IMR-90 (cell line): ENCODE results near the gene KIF5C. TPM values are rescaled to one million over a fixed set of nuclear protein-coding genes. Genes with fewer than 3 reads are reported as not detected.

Experiments used
- ATAC-seq: fragments of 200-7000 bp; cut with Tn5 transposase; 2 replicates; pipeline ENCODE4 v1.9.1; 2020; ENCODE audit warnings: low read depth, mild to moderate bottlenecking, moderate library complexity
- BruUV-seq: library from RNA; stranded (reverse); fragments of 400-500 nt; replicated peaks from 2 replicates; lab custom pipeline; 2021; lab: Mats Ljungman, UMichigan
- CTCF ChIA-PET: fragments of 300-600 bp; formaldehyde crosslinking; extraction: SDS; loops from one replicate; lab custom pipeline; 2021; ENCODE audit warnings: antibody characterized with exemption; lab: Yijun Ruan, JAX
- POLR2A ChIA-PET: fragments of 300-600 bp; sonication (Branson Sonifier 250); formaldehyde crosslinking; loops from one replicate; lab custom pipeline; 2022; ENCODE audit warnings: antibody characterized with exemption; ENCODE audit not compliant: unreplicated experiment; lab: Charles Lee
- DNase-seq: peaks from one replicate; pipeline ENCODE4 v3.0.0; 2013
- H2AFZ ChIP-seq: replicated peaks from 2 replicates; pipeline ENCODE3; 2013; ENCODE audit warnings: low read length, mild to moderate bottlenecking; ENCODE audit not compliant: poor library complexity
- H2AK5ac ChIP-seq: 2 replicates; pipeline ENCODE4 v1.6.1; 2013; ENCODE audit warnings: low read depth, low read length, inconsistent platforms
- H2AK9ac ChIP-seq: replicated peaks from 2 replicates; pipeline ENCODE3; 2013; ENCODE audit warnings: mild to moderate bottlenecking, low read depth, low read length, moderate library complexity; ENCODE audit not compliant: poor library complexity
- H2BK120ac ChIP-seq: 2 replicates; pipeline ENCODE4 v1.6.1; 2013; ENCODE audit warnings: low read depth, low read length, inconsistent platforms
- H2BK15ac ChIP-seq: 3 replicates; pipeline ENCODE4 v1.6.1; 2013; ENCODE audit warnings: low read depth, low read length, inconsistent platforms
- H2BK20ac ChIP-seq: 2 replicates; pipeline ENCODE4 v1.6.1; 2013; ENCODE audit warnings: low read depth, mild to moderate bottlenecking, inconsistent platforms, low read length, moderate library complexity
- H2BK5ac ChIP-seq: 2 replicates; pipeline ENCODE4 v1.6.1; 2013; ENCODE audit warnings: mild to moderate bottlenecking, low read depth, low read length, inconsistent platforms; ENCODE audit not compliant: poor library complexity, severe bottlenecking
- H3K14ac ChIP-seq: replicated peaks from 2 replicates; pipeline ENCODE4 v1.6.1; 2013; ENCODE audit warnings: low read depth, low read length, inconsistent platforms
- H3K18ac ChIP-seq: 2 replicates; pipeline ENCODE4 v1.6.1; 2013; ENCODE audit warnings: low read depth, low read length, control low read depth
- H3K23ac ChIP-seq: 2 replicates; pipeline ENCODE4 v1.6.1; 2013; ENCODE audit warnings: low read depth, low read length, inconsistent platforms
- H3K27ac ChIP-seq: 2 replicates; pipeline ENCODE4 v1.5.1; 2013; ENCODE audit warnings: mild to moderate bottlenecking, control low read depth, low read length; ENCODE audit not compliant: insufficient read depth
- H3K27me3 ChIP-seq: 2 replicates; pipeline ENCODE4 v1.6.1; 2013; ENCODE audit warnings: low read length; ENCODE audit not compliant: control insufficient read depth, insufficient read depth
- H3K36me3 ChIP-seq: 2 replicates; pipeline ENCODE4 v1.6.1; 2013; ENCODE audit warnings: low read length, mixed read lengths; ENCODE audit not compliant: control insufficient read depth, insufficient read depth
- H3K4ac ChIP-seq: 2 replicates; pipeline ENCODE4 v1.6.1; 2013; ENCODE audit warnings: low read depth, low read length, inconsistent platforms
- H3K4me1 ChIP-seq: 2 replicates; pipeline ENCODE4 v1.6.1; 2013; ENCODE audit warnings: low read length, mixed read lengths; ENCODE audit not compliant: control insufficient read depth, insufficient read depth
- H3K4me2 ChIP-seq: 2 replicates; pipeline ENCODE4 v1.6.1; 2013; ENCODE audit warnings: low read depth, mild to moderate bottlenecking, control low read depth, low read length, moderate library complexity
- H3K4me3 ChIP-seq: 2 replicates; pipeline ENCODE4 v1.5.1; 2013; ENCODE audit warnings: low read depth, mild to moderate bottlenecking, control low read depth, low read length, moderate library complexity; ENCODE audit not compliant: insufficient read depth
- H3K56ac ChIP-seq: 2 replicates; pipeline ENCODE4 v1.6.1; 2013; ENCODE audit warnings: low read length, inconsistent platforms; ENCODE audit not compliant: insufficient read depth; ENCODE audit errors: extremely low read depth
- H3K79me1 ChIP-seq, 2 experiments: 2 replicates each; pipeline ENCODE4 v1.6.1; 2013; ENCODE audit warnings: low read length in 2 of 2, inconsistent platforms in 1 of 2, low read depth in 1 of 2
- H3K9ac ChIP-seq: 2 replicates; pipeline ENCODE4 v1.6.1; 2013; ENCODE audit warnings: low read depth, low read length, control low read depth
- H3K9me1 ChIP-seq: 2 replicates; pipeline ENCODE4 v1.6.1; 2013; ENCODE audit warnings: low read length, inconsistent platforms; ENCODE audit not compliant: insufficient read depth
- H3K9me3 ChIP-seq: 2 replicates; pipeline ENCODE4 v1.6.1; 2013; ENCODE audit warnings: low read length; ENCODE audit not compliant: control insufficient read depth, insufficient read depth
- H4K20me1 ChIP-seq: 2 replicates; pipeline ENCODE4 v1.6.1; 2013; ENCODE audit warnings: low read length, inconsistent platforms; ENCODE audit not compliant: insufficient read depth
- H4K5ac ChIP-seq: 2 replicates; pipeline ENCODE4 v1.6.1; 2013; ENCODE audit warnings: mild to moderate bottlenecking, low read depth, low read length, control low read depth
- H4K8ac ChIP-seq, 2 experiments: 2 replicates each; pipeline ENCODE4 v1.6.1; 2013; ENCODE audit warnings: low read depth in 2 of 2, low read length in 2 of 2, control low read depth in 1 of 2, inconsistent platforms in 1 of 2
- H4K91ac ChIP-seq: 2 replicates; pipeline ENCODE4 v1.6.1; 2013; ENCODE audit warnings: low read depth, low read length, inconsistent platforms; ENCODE audit not compliant: insufficient read depth
- BHLHE40 ChIP-seq: fragments of 150-350 bp; IDR thresholded peaks from 2 replicates; pipeline ENCODE4 v1.6.1; 2016; ENCODE audit warnings: mild to moderate bottlenecking, low read depth, low read length
- CEBPB ChIP-seq: IDR thresholded peaks from 2 replicates; pipeline ENCODE4 v1.6.1; 2012; ENCODE audit warnings: low read depth, low read length, improper control_type of control experiment
- CHD1 ChIP-seq: IDR thresholded peaks from 2 replicates; pipeline ENCODE4 v1.6.1; 2012; ENCODE audit warnings: low read depth, low read length, improper control_type of control experiment
- CTCF ChIP-seq: conservative IDR thresholded peaks from 2 replicates; pipeline ENCODE4 v1.5.1; 2012; ENCODE audit warnings: mild to moderate bottlenecking, low read depth, low read length, improper control_type of control experiment
- MAFK ChIP-seq: IDR thresholded peaks from 2 replicates; pipeline ENCODE4 v1.6.1; 2012; ENCODE audit warnings: low read depth, low read length, improper control_type of control experiment
- MAZ ChIP-seq: IDR thresholded peaks from 2 replicates; pipeline ENCODE4 v1.6.1; 2012; ENCODE audit warnings: low read depth, mild to moderate bottlenecking, low read length, improper control_type of control experiment, moderate library complexity, borderline replicate concordance
- MXI1 ChIP-seq: IDR thresholded peaks from 2 replicates; pipeline ENCODE4 v1.6.1; 2012; ENCODE audit warnings: low read depth, mild to moderate bottlenecking, low read length, moderate library complexity, borderline replicate concordance
- NFE2L2 ChIP-seq: fragments of 150-350 bp; IDR thresholded peaks from 2 replicates; pipeline ENCODE4 v1.6.1; 2016; ENCODE audit warnings: low read depth, mild to moderate bottlenecking, low read length
- POLR2A ChIP-seq: IDR thresholded peaks from 2 replicates; pipeline ENCODE4 v1.6.1; 2012; ENCODE audit warnings: mild to moderate bottlenecking, low read depth, low read length
- RAD21 ChIP-seq: IDR thresholded peaks from 2 replicates; pipeline ENCODE4 v1.6.1; 2012; ENCODE audit warnings: low read length, improper control_type of control experiment
- RCOR1 ChIP-seq: IDR thresholded peaks from 2 replicates; pipeline ENCODE4 v1.6.1; 2012; ENCODE audit warnings: mild to moderate bottlenecking, low read length, improper control_type of control experiment; ENCODE audit not compliant: insufficient replicate concordance
- RFX5 ChIP-seq: IDR thresholded peaks from 2 replicates; pipeline ENCODE4 v1.8.0; 2012; ENCODE audit warnings: low read depth, mild to moderate bottlenecking, low read length, moderate library complexity
- WGBS, 2 experiments: methylation state at CpG; one replicate each; pipeline versions ENCODE4 v1.1.5 to v1.1.7; 2013; ENCODE audit warnings: missing lambda C conversion rate in 2 of 2; ENCODE audit not compliant: insufficient read length in 1 of 2; ENCODE audit errors: extremely low coverage in 2 of 2; 5-methylcytosine and 5-hydroxymethylcytosine counted together
- dilution Hi-C: fragments of 300-500 bp; cut with HindIII; formaldehyde crosslinking; loops from one replicate; pipeline ENCODE4 v1.14.3; 2018; ENCODE audit warnings: low sequenced_read_pairs; ENCODE audit not compliant: unreplicated experiment
- in situ Hi-C: fragments of 300-500 bp; cut with MboI; formaldehyde crosslinking; loops from 3 replicates; pipeline ENCODE4 v1.14.3; 2019; ENCODE audit warnings: low sequenced_read_pairs, inconsistent platforms, mixed read lengths
- intact Hi-C: fragments of 100-400 bp; cut with micrococcal nuclease; formaldehyde crosslinking; loops from 2 replicates; pipeline ENCODE4 v1.10.0; 2022
- polyA plus RNA-seq, 3 experiments: library from polyadenylated mRNA; depleted of rRNA; stranded (reverse); fragments of >200 nt; gene quantifications; 2 replicates each; pipeline ENCODE4 v1.2.3, GENCODE V29; 2012; ENCODE audit warnings: low replicate concordance in 1 of 3
- total RNA-seq: library from RNA; depleted of rRNA; stranded (reverse); fragments of >200 nt; gene quantifications from 2 replicates; pipeline ENCODE4 v1.2.3, GENCODE V29; 2012
- TF ChIP-seq, protein P1 (sequence below): fragments of 150-350 bp; IDR thresholded peaks from 2 replicates; pipeline ENCODE4 v1.6.1; 2016; ENCODE audit warnings: low read depth, mild to moderate bottlenecking, low read length, moderate library complexity, borderline replicate concordance
- TF ChIP-seq, protein P2 (sequence below): fragments of 150-350 bp; IDR thresholded peaks from 2 replicates; pipeline ENCODE4 v1.6.1; 2017; ENCODE audit warnings: mild to moderate bottlenecking, antibody characterized with exemption, low read length, low read depth

KIF5C gene
- total and polyA plus RNA-seq, 2 of the 4 experiments (the other 2 are of a cell fraction), result 0.10 to 0.18 TPM

- no peak for TF ChIP-seq MAFK
- no peak for TF ChIP-seq POLR2A
- no peak for TF ChIP-seq CEBPB
- TF ChIP-seq MXI1, result no peak
- TF ChIP-seq NFE2L2, result no peak
- no peak for TF ChIP-seq RFX5
- TF ChIP-seq BHLHE40, result no peak
- TF ChIP-seq RAD21, result no peak
- TF ChIP-seq, protein P1, sequence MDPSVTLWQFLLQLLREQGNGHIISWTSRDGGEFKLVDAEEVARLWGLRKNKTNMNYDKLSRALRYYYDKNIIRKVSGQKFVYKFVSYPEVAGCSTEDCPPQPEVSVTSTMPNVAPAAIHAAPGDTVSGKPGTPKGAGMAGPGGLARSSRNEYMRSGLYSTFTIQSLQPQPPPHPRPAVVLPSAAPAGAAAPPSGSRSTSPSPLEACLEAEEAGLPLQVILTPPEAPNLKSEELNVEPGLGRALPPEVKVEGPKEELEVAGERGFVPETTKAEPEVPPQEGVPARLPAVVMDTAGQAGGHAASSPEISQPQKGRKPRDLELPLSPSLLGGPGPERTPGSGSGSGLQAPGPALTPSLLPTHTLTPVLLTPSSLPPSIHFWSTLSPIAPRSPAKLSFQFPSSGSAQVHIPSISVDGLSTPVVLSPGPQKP, result no peak
- TF ChIP-seq CTCF, result no peak
- no peak for TF ChIP-seq RCOR1
- no peak for TF ChIP-seq MAZ
- TF ChIP-seq CHD1, result no peak
- TF ChIP-seq, protein P2, sequence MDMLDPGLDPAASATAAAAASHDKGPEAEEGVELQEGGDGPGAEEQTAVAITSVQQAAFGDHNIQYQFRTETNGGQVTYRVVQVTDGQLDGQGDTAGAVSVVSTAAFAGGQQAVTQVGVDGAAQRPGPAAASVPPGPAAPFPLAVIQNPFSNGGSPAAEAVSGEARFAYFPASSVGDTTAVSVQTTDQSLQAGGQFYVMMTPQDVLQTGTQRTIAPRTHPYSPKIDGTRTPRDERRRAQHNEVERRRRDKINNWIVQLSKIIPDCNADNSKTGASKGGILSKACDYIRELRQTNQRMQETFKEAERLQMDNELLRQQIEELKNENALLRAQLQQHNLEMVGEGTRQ, result no peak
- Histone ChIP-seq H3K23ac (no peak overlapping the region), H3K4me3 (no peak overlapping the region), H2BK15ac (no peak overlapping the region), H3K36me3 (no peaks in the 10 kb centered on the region), H4K20me1 (no peaks in the 10 kb centered on the region), H4K5ac (no peak overlapping the region), H2BK5ac (no peak overlapping the region), H2AFZ (no peak overlapping the region), H2AK5ac (no peak overlapping the region), H3K56ac (no peak overlapping the region), H3K79me1 (no peaks in the 10 kb centered on the region), H4K8ac (no peak overlapping the region), H3K18ac (no peak overlapping the region), H3K27me3 (no peaks in the 10 kb centered on the region), H3K14ac (no peak overlapping the region), H3K27ac (no peak overlapping the region), H2BK20ac (no peak overlapping the region), H3K9ac (no peak overlapping the region), H2AK9ac (no peak overlapping the region), H3K4me2 (no peak overlapping the region), H2BK120ac (no peak overlapping the region), H3K9me1 (no peaks in the 10 kb centered on the region), H3K4me1 (no peaks in the 10 kb centered on the region), H3K4ac (no peak overlapping the region), H4K91ac (no peak overlapping the region), H3K9me3 (no peaks in the 10 kb centered on the region)
- intact Hi-C loops (no loop called here), dilution Hi-C loops (no loop called here), in situ Hi-C loops (no loop called here)
- 79% methylated on average over 2 of the region's 7 CpGs; no CpG with 5 or more reads in 1 of the 2 experiments for WGBS, 2 experiments
- ATAC-seq (no peak), DNase-seq (no peak)
- CTCF ChIA-PET, result no interaction called here
- no TSS peak for BruUV-seq
- POLR2A ChIA-PET, result no interaction called here
These were observed 74.3 kb downstream of the KIF5C start for GRCh38 chr2:148949348-148949747.
